Measurements from ENCODE around the gene AJAP1.

Gene AJAP1

GRCh38 chr1:4729090-4729471 is 74.7 kb downstream of the AJAP1 start:
- no peak for TF ChIP-seq ZNF776 (tag by site-specific recombination; IDR thresholded peaks at IDR 0.05; ENCODE audit: borderline replicate concordance)
- CTCF ChIA-PET = interaction anchor here (0.7 kb wide), 1 partner anchor 742 kb away, joined by 3 read pairs; no protein-coding TSS in a partner anchor
- Histone ChIP-seq H3K27ac (ENCODE audit: extremely low read depth, low read depth, low read length) (no peak overlapping the region), H3K4me1 (ENCODE audit: control insufficient read depth, insufficient read depth, low read length) (no peaks in the 10 kb centered on the region), H3K4me3 (ENCODE audit: low read depth, low read length) (no peak overlapping the region), H3K36me3 (ENCODE audit: control insufficient read depth in 2 of 2, insufficient read depth in 1 of 2, low read length in 2 of 2) (no peaks in the 10 kb centered on the region), H3K9me3 (ENCODE audit: control insufficient read depth, insufficient read depth, low read depth, low read length) (no peaks in the 10 kb centered on the region)
- POLR2A ChIA-PET = no interaction called here

DNA sequence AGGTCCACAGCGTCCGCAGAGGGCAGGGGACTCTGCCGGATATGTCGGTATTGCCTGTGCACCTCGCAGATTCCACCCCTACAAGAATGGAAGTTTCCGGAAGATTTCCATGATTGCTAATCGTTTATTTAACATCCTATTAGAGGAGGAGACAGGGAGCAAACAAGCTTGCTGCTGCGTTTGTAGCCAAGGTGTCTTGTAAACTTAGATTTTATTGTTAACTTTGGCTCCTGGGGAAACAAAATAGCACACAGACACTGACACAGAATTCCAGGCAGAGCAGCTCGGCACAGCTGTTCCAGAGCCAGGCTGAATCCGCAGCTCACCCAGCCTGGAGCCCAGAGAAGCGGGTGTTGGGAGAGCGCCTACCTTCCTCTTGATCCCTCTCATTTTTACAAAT is 75.7 kb downstream of the AJAP1 start:
- H3K9me3 ChIP-seq (ENCODE audit: control insufficient read depth, insufficient read depth, low read depth, low read length) = no peaks in the 10 kb centered on the region
- POLR2A ChIA-PET = no interaction called here

DNA sequence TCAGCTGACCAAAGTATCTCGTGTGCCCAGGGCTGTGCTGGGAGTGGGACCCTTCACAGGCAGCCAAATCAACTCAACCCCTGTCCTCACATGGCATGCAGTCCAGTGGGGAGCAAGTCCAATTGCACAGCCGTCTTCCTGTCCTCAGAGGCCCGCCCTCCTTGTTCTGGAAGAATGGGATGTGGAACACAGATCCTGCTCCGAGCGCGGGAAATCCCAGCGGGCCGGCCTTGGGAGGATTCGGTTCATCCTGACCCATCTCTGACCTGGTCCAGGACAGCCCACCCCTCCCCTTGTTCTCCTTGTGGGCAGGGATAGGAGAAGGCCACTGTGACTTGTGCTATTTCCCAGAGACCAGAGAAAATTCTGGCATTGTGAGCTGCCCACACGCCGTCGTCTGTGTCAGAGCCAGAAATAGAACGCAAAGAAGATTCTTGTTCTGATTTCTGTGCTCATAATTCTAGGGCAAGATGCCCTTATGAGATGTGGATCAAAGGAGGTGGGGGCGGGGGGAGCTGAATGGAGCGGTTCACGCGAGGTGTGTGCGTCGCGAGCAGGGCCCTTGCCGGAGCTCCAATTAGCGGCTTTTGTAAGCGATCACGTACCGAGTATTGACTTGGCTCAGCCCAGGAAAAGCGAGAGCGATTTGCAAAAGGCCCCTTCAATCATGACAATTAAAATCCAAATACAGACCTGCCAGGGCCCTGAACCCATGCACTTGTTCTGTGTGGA is 79.2 kb downstream of the AJAP1 start:
- Histone ChIP-seq H3K9me3 (ENCODE audit: control insufficient read depth, insufficient read depth, low read depth, low read length) (no peaks in the 10 kb centered on the region), H3K4me1 (ENCODE audit: control insufficient read depth, insufficient read depth, low read length) (no peaks in the 10 kb centered on the region), H3K4me3 (ENCODE audit: low read depth, low read length) (no peak overlapping the region), H3K36me3 (ENCODE audit: control insufficient read depth in 2 of 2, insufficient read depth in 1 of 2, low read length in 2 of 2) (no peaks in the 10 kb centered on the region), H3K27ac (ENCODE audit: extremely low read depth, low read depth, low read length) (no peak overlapping the region)
- ChIA-PET POLR2A (no interaction called here), CTCF (no interaction called here)
- TF ChIP-seq, protein P1, sequence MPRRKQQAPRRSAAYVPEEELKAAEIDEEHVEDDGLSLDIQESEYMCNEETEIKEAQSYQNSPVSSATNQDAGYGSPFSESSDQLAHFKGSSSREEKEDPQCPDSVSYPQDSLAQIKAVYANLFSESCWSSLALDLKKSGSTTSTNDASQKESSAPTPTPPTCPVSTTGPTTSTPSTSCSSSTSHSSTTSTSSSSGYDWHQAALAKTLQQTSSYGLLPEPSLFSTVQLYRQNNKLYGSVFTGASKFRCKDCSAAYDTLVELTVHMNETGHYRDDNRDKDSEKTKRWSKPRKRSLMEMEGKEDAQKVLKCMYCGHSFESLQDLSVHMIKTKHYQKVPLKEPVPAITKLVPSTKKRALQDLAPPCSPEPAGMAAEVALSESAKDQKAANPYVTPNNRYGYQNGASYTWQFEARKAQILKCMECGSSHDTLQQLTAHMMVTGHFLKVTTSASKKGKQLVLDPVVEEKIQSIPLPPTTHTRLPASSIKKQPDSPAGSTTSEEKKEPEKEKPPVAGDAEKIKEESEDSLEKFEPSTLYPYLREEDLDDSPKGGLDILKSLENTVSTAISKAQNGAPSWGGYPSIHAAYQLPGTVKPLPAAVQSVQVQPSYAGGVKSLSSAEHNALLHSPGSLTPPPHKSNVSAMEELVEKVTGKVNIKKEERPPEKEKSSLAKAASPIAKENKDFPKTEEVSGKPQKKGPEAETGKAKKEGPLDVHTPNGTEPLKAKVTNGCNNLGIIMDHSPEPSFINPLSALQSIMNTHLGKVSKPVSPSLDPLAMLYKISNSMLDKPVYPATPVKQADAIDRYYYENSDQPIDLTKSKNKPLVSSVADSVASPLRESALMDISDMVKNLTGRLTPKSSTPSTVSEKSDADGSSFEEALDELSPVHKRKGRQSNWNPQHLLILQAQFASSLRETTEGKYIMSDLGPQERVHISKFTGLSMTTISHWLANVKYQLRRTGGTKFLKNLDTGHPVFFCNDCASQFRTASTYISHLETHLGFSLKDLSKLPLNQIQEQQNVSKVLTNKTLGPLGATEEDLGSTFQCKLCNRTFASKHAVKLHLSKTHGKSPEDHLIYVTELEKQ (tag by site-specific recombination; IDR thresholded peaks at IDR 0.05; ENCODE audit: borderline replicate concordance) = no peak

More for the DNA sequence above, 75.7 kb downstream of the AJAP1 start:
- Histone ChIP-seq H3K4me3 (ENCODE audit: low read depth, low read length) (no peak overlapping the region), H3K4me1 (ENCODE audit: control insufficient read depth, insufficient read depth, low read length) (no peaks in the 10 kb centered on the region), H3K36me3 (ENCODE audit: control insufficient read depth in 2 of 2, insufficient read depth in 1 of 2, low read length in 2 of 2) (no peaks in the 10 kb centered on the region), H3K27ac (ENCODE audit: extremely low read depth, low read depth, low read length) (no peak overlapping the region)
- CTCF ChIA-PET = no interaction called here
- no peak for TF ChIP-seq GFI1B (tag by site-specific recombination; IDR thresholded peaks at IDR 0.05)
- no peak for TF ChIP-seq ZNF529 (tag by site-specific recombination; IDR thresholded peaks at IDR 0.05; ENCODE audit: insufficient replicate concordance)
- TF ChIP-seq MYNN (tag by site-specific recombination; IDR thresholded peaks at IDR 0.05; ENCODE audit: borderline replicate concordance) = no peak
- no peak for TF ChIP-seq MEIS1 (CRISPR knock-in tag; IDR thresholded peaks at IDR 0.05; ENCODE audit: borderline replicate concordance)
- no peak for TF ChIP-seq ZNF37A (tag by site-specific recombination; IDR thresholded peaks at IDR 0.05)
- TF ChIP-seq, protein P2, sequence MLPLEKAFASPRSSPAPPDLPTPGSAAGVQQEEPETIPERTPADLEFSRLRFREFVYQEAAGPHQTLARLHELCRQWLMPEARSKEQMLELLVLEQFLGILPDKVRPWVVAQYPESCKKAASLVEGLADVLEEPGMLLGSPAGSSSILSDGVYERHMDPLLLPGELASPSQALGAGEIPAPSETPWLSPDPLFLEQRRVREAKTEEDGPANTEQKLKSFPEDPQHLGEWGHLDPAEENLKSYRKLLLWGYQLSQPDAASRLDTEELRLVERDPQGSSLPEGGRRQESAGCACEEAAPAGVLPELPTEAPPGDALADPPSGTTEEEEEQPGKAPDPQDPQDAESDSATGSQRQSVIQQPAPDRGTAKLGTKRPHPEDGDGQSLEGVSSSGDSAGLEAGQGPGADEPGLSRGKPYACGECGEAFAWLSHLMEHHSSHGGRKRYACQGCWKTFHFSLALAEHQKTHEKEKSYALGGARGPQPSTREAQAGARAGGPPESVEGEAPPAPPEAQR (tag by site-specific recombination; IDR thresholded peaks at IDR 0.05) = no peak
- no peak for TF ChIP-seq ZNF624 (tag by site-specific recombination; IDR thresholded peaks at IDR 0.05)
- TF ChIP-seq ZNF776 (tag by site-specific recombination; IDR thresholded peaks at IDR 0.05; ENCODE audit: borderline replicate concordance) = no peak
- no peak for TF ChIP-seq ZNF146 (tag by site-specific recombination; IDR thresholded peaks at IDR 0.05)
- no peak for TF ChIP-seq ZNF600 (tag by site-specific recombination; IDR thresholded peaks at IDR 0.05)
- no peak for TF ChIP-seq ZNF510 (tag by site-specific recombination; IDR thresholded peaks at IDR 0.05; ENCODE audit: insufficient replicate concordance)
- no peak for TF ChIP-seq ZNF133 (tag by site-specific recombination; IDR thresholded peaks at IDR 0.05)
- no peak for TF ChIP-seq ZEB2 (tag by site-specific recombination; IDR thresholded peaks at IDR 0.05)
- no peak for TF ChIP-seq ZNF530 (tag by site-specific recombination; IDR thresholded peaks at IDR 0.05; ENCODE audit: low read depth)
